AG04450 (cell line): ENCODE data around the gene ADCY5. TPM values are rescaled to one million over a fixed set of nuclear protein-coding genes. Genes with fewer than 3 reads are reported as not detected.

ENCODE experiments used
- CTCF ChIA-PET: fragments of 300-600, 350-600 bp; formaldehyde crosslinking; extraction: SDS; loops from one replicate; lab custom pipeline; 2022; ENCODE audit warnings: antibody characterized with exemption, inconsistent platforms; lab: Charles Lee
- POLR2A ChIA-PET: fragments of 350-600 bp; formaldehyde crosslinking; extraction: SDS; loops from one replicate; lab custom pipeline; 2021; ENCODE audit warnings: antibody characterized with exemption, inconsistent platforms; lab: Yijun Ruan, JAX
- DNase-seq: peaks from one replicate; pipeline ENCODE4 v3.0.0-alpha.2; 2011; ENCODE audit warnings: low read depth, low spot score
- H3K27ac ChIP-seq: one replicate; pipeline ENCODE4 v1.5.1; 2012; ENCODE audit warnings: low read depth, low read length, control low read depth
- H3K27me3 ChIP-seq: one replicate; pipeline ENCODE4 v1.6.0; 2012; ENCODE audit warnings: low read length; ENCODE audit not compliant: control insufficient read depth, insufficient read depth
- H3K4me3 ChIP-seq: 2 replicates; pipeline ENCODE4 v1.5.1; 2011; ENCODE audit warnings: mild to moderate bottlenecking, low read depth, low read length, control low read depth
- H3K9me3 ChIP-seq: 2 replicates; pipeline ENCODE4 v1.5.1; 2012; ENCODE audit warnings: low read length; ENCODE audit not compliant: control insufficient read depth, insufficient read depth
- polyA plus RNA-seq: library from polyadenylated mRNA; depleted of rRNA; stranded (reverse); fragments of >200 nt; gene quantifications from 2 replicates; pipeline ENCODE4 v1.2.3, GENCODE V29; 2011
- TF ChIP-seq, protein P1 (sequence below): IDR thresholded peaks from 2 replicates; pipeline ENCODE4 v1.5.1; 2011; ENCODE audit warnings: low read depth, low read length, control low read depth, inconsistent platforms

Gene ADCY5
- polyA plus RNA-seq, 1 experiment: 0.20 TPM

DNA sequence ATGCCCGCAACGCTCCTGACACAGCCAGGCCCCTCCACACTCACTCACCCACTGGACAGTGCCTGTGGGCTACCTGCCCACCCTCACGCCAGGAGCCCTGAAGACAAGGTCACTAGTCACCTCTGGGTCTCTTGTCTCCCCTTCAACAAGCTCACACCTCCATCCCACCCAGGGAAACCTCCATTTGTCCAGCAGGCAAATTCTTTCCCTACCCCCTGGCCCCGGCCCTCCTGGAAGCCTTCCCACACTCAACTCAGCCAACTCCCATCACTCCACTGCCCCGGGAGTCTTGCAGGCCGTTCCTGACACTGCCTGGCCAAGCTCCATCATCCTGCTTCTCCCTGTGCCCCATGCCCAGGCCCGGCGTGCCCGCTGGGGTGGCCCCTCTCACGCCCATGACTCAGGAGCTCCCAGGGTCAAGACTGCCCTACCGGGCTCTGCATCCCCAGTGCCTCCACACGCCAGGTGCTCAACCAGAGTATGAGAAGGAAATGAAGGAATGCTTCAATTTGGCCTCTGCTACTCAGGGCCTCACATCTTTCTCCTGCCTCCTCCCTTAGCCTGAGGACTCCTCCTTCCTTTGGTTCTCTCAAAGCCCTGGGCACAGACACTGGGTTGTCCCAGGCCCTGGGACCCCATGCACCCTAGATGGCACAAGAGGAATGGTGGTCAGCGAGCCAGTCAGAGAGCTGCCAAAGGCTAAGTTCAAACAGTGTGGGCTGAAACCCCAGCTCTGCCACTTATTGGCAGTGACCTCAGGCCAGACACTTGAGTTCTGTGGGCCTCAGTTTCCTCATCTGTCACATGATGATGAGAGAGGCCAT is 158.6 kb downstream of the ADCY5 start:
- DNase-seq: no peak
- no peaks in the 10 kb centered on the region; the same call in 1 of the 2 replicates for H3K9me3 ChIP-seq
- TF ChIP-seq, protein P1, sequence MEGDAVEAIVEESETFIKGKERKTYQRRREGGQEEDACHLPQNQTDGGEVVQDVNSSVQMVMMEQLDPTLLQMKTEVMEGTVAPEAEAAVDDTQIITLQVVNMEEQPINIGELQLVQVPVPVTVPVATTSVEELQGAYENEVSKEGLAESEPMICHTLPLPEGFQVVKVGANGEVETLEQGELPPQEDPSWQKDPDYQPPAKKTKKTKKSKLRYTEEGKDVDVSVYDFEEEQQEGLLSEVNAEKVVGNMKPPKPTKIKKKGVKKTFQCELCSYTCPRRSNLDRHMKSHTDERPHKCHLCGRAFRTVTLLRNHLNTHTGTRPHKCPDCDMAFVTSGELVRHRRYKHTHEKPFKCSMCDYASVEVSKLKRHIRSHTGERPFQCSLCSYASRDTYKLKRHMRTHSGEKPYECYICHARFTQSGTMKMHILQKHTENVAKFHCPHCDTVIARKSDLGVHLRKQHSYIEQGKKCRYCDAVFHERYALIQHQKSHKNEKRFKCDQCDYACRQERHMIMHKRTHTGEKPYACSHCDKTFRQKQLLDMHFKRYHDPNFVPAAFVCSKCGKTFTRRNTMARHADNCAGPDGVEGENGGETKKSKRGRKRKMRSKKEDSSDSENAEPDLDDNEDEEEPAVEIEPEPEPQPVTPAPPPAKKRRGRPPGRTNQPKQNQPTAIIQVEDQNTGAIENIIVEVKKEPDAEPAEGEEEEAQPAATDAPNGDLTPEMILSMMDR: no peak
- H3K4me3 ChIP-seq: no peak overlapping the region
- peaks cover 15% of the 10 kb centered on the region for H3K27me3 ChIP-seq
- H3K27ac ChIP-seq: no peak overlapping the region
- ChIA-PET POLR2A (no interaction called here), CTCF (no interaction called here)

DNA sequence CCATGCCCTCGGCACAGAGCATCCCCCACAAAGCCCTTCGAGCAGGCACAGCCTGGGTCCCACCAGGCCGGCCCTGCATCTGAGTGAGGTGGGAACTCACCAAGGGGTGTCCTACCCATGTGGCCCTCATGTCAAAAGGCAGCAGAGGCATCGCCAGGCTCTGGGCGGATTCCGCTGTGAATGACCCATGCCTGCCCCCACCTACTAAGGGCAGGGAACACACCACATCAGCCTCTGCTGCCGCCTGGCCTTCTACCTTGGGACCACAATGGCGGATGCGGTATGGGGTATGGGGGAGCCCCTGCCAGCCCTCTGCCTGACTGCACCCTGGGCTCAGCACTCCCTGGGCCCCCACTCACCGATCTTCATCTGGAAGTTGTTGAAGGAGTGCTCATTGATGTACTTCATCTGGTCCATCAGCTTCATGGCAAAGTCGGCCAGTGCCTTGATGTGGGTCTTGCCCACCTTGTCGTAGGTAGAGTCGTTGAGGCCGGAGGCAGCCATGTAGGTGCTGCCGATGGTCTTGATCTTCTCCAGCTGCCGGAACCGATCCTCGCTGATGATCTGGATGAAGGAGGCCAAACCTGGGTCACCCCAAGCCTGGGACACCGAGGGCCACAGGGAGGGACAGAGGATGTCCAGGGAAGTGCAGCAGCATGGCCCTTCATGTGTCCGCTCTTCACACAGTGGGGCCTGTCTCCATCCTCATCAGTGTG is 159.3 kb downstream of the ADCY5 start:
- ChIA-PET POLR2A (no interaction called here), CTCF (no interaction called here)
- Histone ChIP-seq H3K4me3 (no peak overlapping the region), H3K27ac (no peak overlapping the region), H3K27me3 (peaks cover 12% of the 10 kb centered on the region), H3K9me3 (no peaks in the 10 kb centered on the region; the same call in 1 of the 2 replicates)
- no peak for DNase-seq
- TF ChIP-seq, protein P1: no peak

DNA sequence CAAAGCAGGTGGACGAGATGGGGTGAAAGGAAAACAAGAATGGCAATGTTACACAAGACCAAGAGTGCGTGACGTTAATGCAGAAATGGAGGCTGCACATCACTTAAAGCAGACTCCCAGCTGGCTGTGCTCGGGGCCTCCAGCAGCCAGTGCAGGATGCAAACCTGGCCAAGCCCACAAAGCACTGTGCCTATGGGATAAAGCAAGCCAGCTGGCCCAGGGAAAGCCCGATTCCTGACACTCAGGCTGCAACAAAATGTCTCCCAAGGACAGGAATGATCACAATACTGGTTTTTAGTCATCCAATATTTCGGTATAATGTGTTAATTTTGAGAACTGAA is 161.0 kb downstream of the ADCY5 start:
- Histone ChIP-seq H3K27me3 (peaks cover 12% of the 10 kb centered on the region), H3K4me3 (no peak overlapping the region), H3K9me3 (no peaks in the 10 kb centered on the region; the same call in 1 of the 2 replicates), H3K27ac (no peak overlapping the region)
- DNase-seq: no peak
- TF ChIP-seq, protein P1: no peak
- POLR2A ChIA-PET: no interaction called here
- CTCF ChIA-PET: interaction anchor here (0.9 kb wide), 1 partner anchor 272 kb away, joined by 4 read pairs; no protein-coding TSS in a partner anchor

DNA sequence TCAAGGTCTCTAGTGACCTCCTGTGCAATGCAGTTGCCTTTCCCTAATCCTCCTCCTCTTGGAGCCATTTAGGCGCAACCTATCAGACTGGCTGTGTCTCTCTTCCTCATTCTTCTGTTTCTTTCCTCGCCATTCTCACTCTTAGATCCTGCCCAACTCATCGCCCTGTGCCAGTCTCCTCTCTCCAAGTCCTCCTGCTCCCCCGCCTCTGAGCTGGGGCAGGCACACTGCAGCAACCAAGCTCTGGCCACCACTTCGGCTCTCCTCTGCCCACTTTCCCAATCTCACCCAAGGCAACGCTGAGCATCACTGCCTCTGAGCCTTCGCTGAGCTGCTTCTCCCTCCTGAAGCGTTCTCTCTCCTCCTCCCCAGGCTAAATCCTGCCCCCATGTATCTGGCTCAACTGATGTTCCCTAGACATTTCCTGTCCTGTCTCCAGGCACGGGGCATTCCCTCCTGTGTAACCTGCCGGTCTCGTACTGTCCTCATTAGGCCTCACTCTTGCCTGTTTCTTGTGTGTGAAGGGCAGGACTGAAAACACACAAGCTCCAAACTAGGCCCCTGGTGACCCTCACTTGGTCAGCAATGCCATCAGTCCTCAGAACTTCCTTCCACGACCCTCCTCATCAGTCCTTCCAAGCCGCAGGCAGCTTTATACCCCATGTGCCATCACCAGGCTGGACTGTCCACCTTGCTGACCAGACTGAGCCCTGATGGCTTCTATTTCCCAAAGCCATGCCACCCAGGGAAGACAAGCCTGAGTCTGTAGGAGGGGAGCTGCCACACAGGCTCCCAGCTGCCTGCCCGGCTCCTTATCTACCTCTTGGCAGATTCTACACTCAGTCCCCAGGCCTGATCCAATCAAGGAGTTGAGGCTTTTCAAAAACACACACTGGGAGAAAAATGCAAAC is 161.6 kb downstream of the ADCY5 start:
- Histone ChIP-seq H3K27ac (no peak overlapping the region), H3K9me3 (no peaks in the 10 kb centered on the region; the same call in 1 of the 2 replicates), H3K27me3 (peaks cover 7% of the 10 kb centered on the region), H3K4me3 (no peak overlapping the region)
- CTCF ChIA-PET: interaction anchor here (0.7 to 2.0 kb wide), 3 partner anchors 20 to 273 kb away, joined by 3 to 8 read pairs (median 4); no protein-coding TSS in a partner anchor
- DNase-seq: no peak
- POLR2A ChIA-PET: interaction anchor here (0.6 kb wide), 1 partner anchor 126 kb away, joined by 4 read pairs; no protein-coding TSS in a partner anchor
- TF ChIP-seq, protein P1: no peak
